ENCODE measurements around the gene ANKS1A. TPM values are rescaled to one million over a fixed set of nuclear protein-coding genes. Genes with fewer than 3 reads are reported as not detected.
A peak's percentile ranks its signal among the peaks of the same experiment; 100 is the strongest.
"Not testable (repeated sequence)": the region's sequence is repeated elsewhere in the genome, so short reads cannot be mapped to it uniquely, and the experiment has no call there.

Gene ANKS1A
- 64.0 TPM for polyA plus RNA-seq (ENCODE audit: insufficient read length)

GRCh38 chr6:34888874-34889555 is at the start of gene ANKS1A:
ANKS1A (plus strand) TSS chr6:34889255; CDS start chr6:34889403, 148 bp downstream.
- peak; percentile 74 for DNase-seq

GRCh38 chr6:34839666-34840352 is 49.2 kb upstream of the ANKS1A start:
- no peak for DNase-seq

GRCh38 chr6:34849066-34849465 is 40.0 kb upstream of the ANKS1A start:
- DNase-seq, result not testable (repeated sequence)

- no peak for DNase-seq
Observed at GRCh38 chr6:34851361-34851760, 37.7 kb upstream of the ANKS1A start.

- DNase-seq, result no peak
Observed at GRCh38 chr6:34852406-34853085, 36.5 kb upstream of the ANKS1A start.

GRCh38 chr6:34855463-34855862 is 33.6 kb upstream of the ANKS1A start:
- DNase-seq, result no peak

- DNase-seq, result no peak
Observed at GRCh38 chr6:34858681-34859080, 30.4 kb upstream of the ANKS1A start.

- DNase-seq, result no peak
Observed at GRCh38 chr6:34859951-34860350, 29.1 kb upstream of the ANKS1A start.

GRCh38 chr6:34860776-34861175 is 28.3 kb upstream of the ANKS1A start:
- DNase-seq, result no peak

- DNase-seq, result no peak
Observed at GRCh38 chr6:34864007-34864406, 25.0 kb upstream of the ANKS1A start.

- no peak for DNase-seq
Observed at GRCh38 chr6:34865107-34865506, 23.9 kb upstream of the ANKS1A start.

- DNase-seq, result no peak
Observed at GRCh38 chr6:34866509-34866908, 22.5 kb upstream of the ANKS1A start.

GRCh38 chr6:34867484-34867883 is 21.6 kb upstream of the ANKS1A start:
- DNase-seq, result no peak

GRCh38 chr6:34871853-34872252 is 17.2 kb upstream of the ANKS1A start:
- no peak for DNase-seq

- DNase-seq, result no peak
Observed at GRCh38 chr6:34872332-34872731, 16.7 kb upstream of the ANKS1A start.

GRCh38 chr6:34875292-34876213 is 13.5 kb upstream of the ANKS1A start:
- no peak for DNase-seq

GRCh38 chr6:34876472-34876871 is 12.6 kb upstream of the ANKS1A start:
- no peak for DNase-seq

GRCh38 chr6:34877259-34877658 is 11.8 kb upstream of the ANKS1A start:
- DNase-seq, result no peak

GRCh38 chr6:34877869-34878485 is 11.1 kb upstream of the ANKS1A start:
- DNase-seq, result no peak

- DNase-seq, result not testable (repeated sequence)
Observed at GRCh38 chr6:34884073-34884472, 5.0 kb upstream of the ANKS1A start.

GRCh38 chr6:34884996-34885395 is 4.1 kb upstream of the ANKS1A start:
- no peak for DNase-seq

GRCh38 chr6:34885837-34886236 is 3.2 kb upstream of the ANKS1A start:
- DNase-seq, result not testable (repeated sequence)
